ENCODE results near the gene DENND1C. TPM values are rescaled to one million over a fixed set of nuclear protein-coding genes. Genes with fewer than 3 reads are reported as not detected.

Gene DENND1C
- total RNA-seq, 2 experiments from 2014 or later, result 40.9 to 68.3 TPM

DNA sequence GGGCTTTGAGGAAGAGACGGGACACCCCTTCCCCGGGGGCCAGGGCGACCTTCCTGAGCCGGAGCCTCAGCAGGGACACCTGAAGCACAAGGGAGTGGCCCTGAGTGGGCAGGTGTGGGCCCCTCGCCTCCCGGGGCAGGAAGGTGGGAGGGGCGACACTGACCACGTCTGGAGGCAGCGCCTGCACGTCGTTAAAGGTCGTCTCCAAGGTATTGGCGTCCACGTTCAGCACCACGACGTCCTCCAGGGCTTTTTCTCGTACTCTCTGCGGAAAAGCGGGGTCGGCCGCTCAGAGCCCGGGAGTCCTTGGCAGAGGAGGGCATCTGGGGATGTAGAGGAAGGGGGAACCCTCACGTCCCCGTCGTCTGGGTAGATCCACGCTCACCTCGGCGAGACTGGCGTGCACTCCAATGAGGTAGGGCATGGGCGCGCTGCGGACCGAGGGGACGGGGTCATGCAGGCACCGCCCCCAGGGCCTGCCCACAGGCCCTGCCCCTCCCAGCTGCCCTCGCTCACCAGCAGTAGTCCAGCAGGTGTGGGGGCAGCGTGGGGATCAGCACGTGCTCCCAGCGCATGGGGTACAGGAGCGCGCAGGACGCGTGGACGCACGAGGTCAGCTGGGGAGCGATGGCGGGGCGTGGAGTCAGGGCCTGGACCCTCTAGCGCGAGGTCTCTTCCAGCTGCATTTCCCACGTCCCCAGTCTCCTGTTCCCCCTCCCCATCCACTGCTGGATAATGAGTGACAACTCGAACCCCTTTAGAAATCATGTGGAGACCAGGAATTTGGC lies 6.1 kb downstream of the DENND1C start:
- H3K9me2 ChIP-seq (ENCODE audit: insufficient read depth, low read length), result no peaks in the 10 kb centered on the region
- H3K79me2 ChIP-seq (ENCODE audit: insufficient read depth, low read depth, low read length), result no peaks in the 10 kb centered on the region
- no peak overlapping the region for H3K27ac ChIP-seq (ENCODE audit: low read depth, low read length, poor library complexity, severe bottlenecking)
- no peaks in the 10 kb centered on the region for H3K9me3 ChIP-seq (ENCODE audit: low read length)
- peaks cover 42% of the 10 kb centered on the region for H3K36me3 ChIP-seq (ENCODE audit: insufficient read depth, low read length)
- BruUV-seq (replicated peaks), result no TSS peak
- TF ChIP-seq EZH2phosphoT487 (IDR thresholded peaks at IDR 0.05; ENCODE audit: borderline replicate concordance, low read depth, low read length), result no peak
- TF ChIP-seq, protein P1, sequence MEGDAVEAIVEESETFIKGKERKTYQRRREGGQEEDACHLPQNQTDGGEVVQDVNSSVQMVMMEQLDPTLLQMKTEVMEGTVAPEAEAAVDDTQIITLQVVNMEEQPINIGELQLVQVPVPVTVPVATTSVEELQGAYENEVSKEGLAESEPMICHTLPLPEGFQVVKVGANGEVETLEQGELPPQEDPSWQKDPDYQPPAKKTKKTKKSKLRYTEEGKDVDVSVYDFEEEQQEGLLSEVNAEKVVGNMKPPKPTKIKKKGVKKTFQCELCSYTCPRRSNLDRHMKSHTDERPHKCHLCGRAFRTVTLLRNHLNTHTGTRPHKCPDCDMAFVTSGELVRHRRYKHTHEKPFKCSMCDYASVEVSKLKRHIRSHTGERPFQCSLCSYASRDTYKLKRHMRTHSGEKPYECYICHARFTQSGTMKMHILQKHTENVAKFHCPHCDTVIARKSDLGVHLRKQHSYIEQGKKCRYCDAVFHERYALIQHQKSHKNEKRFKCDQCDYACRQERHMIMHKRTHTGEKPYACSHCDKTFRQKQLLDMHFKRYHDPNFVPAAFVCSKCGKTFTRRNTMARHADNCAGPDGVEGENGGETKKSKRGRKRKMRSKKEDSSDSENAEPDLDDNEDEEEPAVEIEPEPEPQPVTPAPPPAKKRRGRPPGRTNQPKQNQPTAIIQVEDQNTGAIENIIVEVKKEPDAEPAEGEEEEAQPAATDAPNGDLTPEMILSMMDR (conservative IDR thresholded peaks at IDR 0.05; ENCODE audit: low read length), result no peak
- no peak overlapping the region for H3K4me2 ChIP-seq (ENCODE audit: low read length)
- no peak for DNase-seq (ENCODE audit: low spot score)
- H2AFZ ChIP-seq (ENCODE audit: low read length), result no peak overlapping the region
- peaks cover 17% of the 10 kb centered on the region for H3K4me1 ChIP-seq (ENCODE audit: insufficient read depth, low read length, poor library complexity, severe bottlenecking)
- H4K20me1 ChIP-seq (ENCODE audit: insufficient read depth, low read length), result no peaks in the 10 kb centered on the region
- POLR2A ChIA-PET, result interaction anchor here (0.5 to 1.0 kb wide), 3 partner anchors 12 to 346 kb away, joined by 3 to 4 read pairs (median 3); partner anchors contain the start of gene ALKBH7
- CTCF ChIA-PET (ENCODE audit: unreplicated experiment), result no interaction called here
- intact Hi-C loops (cut with micrococcal nuclease; ENCODE audit: unreplicated experiment), result no loop called here
- H3K4me3 ChIP-seq (ENCODE audit: low read depth, low read length, poor library complexity, severe bottlenecking), result no peak overlapping the region

DNA sequence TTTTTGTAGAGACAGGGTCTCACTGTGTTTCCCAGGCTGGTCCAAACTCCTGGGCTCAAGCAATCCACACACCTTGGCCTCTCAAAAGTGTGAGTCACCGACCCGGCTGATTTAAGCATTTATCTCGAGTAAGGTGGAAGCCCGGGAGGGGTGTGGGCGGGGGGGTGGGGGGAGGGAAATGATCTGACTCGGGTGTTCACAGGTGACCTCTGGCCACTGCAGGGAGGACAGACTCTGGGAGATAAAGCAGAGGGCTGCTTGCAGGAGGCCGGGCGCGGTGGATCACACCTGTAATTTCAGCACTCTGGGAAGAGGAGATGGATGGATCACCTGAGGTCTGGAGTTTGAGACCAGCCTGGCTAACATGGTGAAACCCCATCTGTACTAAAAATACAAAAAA lies 7.9 kb downstream of the DENND1C start:
- no peak overlapping the region for H3K4me3 ChIP-seq (ENCODE audit: low read depth, low read length, poor library complexity, severe bottlenecking)
- no peak overlapping the region for H3K4me2 ChIP-seq (ENCODE audit: low read length)
- intact Hi-C loops (cut with micrococcal nuclease; ENCODE audit: unreplicated experiment), result no loop called here
- no peaks in the 10 kb centered on the region for H3K9me2 ChIP-seq (ENCODE audit: insufficient read depth, low read length)
- peaks cover 49% of the 10 kb centered on the region for H3K36me3 ChIP-seq (ENCODE audit: insufficient read depth, low read length)
- POLR2A ChIA-PET, result no interaction called here
- TF ChIP-seq, protein P1 (conservative IDR thresholded peaks at IDR 0.05; ENCODE audit: low read length), result no peak
- no peaks in the 10 kb centered on the region for H3K9me3 ChIP-seq (ENCODE audit: low read length)
- BruUV-seq (replicated peaks), result no TSS peak
- H4K20me1 ChIP-seq (ENCODE audit: insufficient read depth, low read length), result no peaks in the 10 kb centered on the region
- H3K27ac ChIP-seq (ENCODE audit: low read depth, low read length, poor library complexity, severe bottlenecking), result no peak overlapping the region
- CTCF ChIA-PET (ENCODE audit: unreplicated experiment), result no interaction called here
- H3K79me2 ChIP-seq (ENCODE audit: insufficient read depth, low read depth, low read length), result no peaks in the 10 kb centered on the region
- H2AFZ ChIP-seq (ENCODE audit: low read length), result no peak overlapping the region
- peaks cover 5% of the 10 kb centered on the region for H3K4me1 ChIP-seq (ENCODE audit: insufficient read depth, low read length, poor library complexity, severe bottlenecking)
- no peak for DNase-seq (ENCODE audit: low spot score)

DNA sequence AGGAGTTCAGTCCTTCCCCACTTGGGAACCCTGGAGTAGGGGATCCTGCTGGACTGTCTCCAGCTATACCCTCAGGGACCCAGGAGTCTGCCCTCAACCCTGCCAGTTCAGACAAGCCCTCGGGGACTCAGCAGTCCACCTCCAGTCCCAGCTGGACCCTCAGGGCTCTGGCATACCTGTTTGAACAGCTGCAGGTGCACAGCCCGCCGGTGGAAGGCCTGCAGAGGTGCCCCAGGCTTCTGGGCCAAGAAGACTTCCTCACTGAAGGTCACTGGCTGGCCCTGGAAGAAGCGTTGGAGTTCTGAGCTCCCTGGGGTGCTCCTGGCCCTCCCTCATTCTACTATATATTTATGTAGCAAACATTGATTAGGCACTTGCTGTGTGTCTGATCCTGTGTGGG lies 8.9 kb downstream of the DENND1C start:
- peaks cover 5% of the 10 kb centered on the region for H3K4me1 ChIP-seq (ENCODE audit: insufficient read depth, low read length, poor library complexity, severe bottlenecking)
- H3K36me3 ChIP-seq (ENCODE audit: insufficient read depth, low read length), result peaks cover 51% of the 10 kb centered on the region
- no peaks in the 10 kb centered on the region for H3K79me2 ChIP-seq (ENCODE audit: insufficient read depth, low read depth, low read length)
- intact Hi-C loops (cut with micrococcal nuclease; ENCODE audit: unreplicated experiment), result no loop called here
- ChIA-PET POLR2A (no interaction called here), CTCF (ENCODE audit: unreplicated experiment) (no interaction called here)
- no peaks in the 10 kb centered on the region for H3K9me3 ChIP-seq (ENCODE audit: low read length)
- H3K4me3 ChIP-seq (ENCODE audit: low read depth, low read length, poor library complexity, severe bottlenecking), result no peak overlapping the region
- no peaks in the 10 kb centered on the region for H4K20me1 ChIP-seq (ENCODE audit: insufficient read depth, low read length)
- no TSS peak for BruUV-seq (replicated peaks)
- no peaks in the 10 kb centered on the region for H3K9me2 ChIP-seq (ENCODE audit: insufficient read depth, low read length)
- H3K4me2 ChIP-seq (ENCODE audit: low read length), result no peak overlapping the region
- H3K27ac ChIP-seq (ENCODE audit: low read depth, low read length, poor library complexity, severe bottlenecking), result no peak overlapping the region
- H2AFZ ChIP-seq (ENCODE audit: low read length), result no peak overlapping the region
- TF ChIP-seq, protein P1 (conservative IDR thresholded peaks at IDR 0.05; ENCODE audit: low read length), result no peak
- no peak for TF ChIP-seq EZH2phosphoT487 (IDR thresholded peaks at IDR 0.05; ENCODE audit: borderline replicate concordance, low read depth, low read length)
- DNase-seq (ENCODE audit: low spot score), result no peak

Data from OCI-LY7 (cell line).